Fibroblast of skin of left quadriceps (primary cell): ENCODE results near the gene PDE3A.
"Not testable (repeated sequence)": the region's sequence is repeated elsewhere in the genome, so short reads cannot be mapped to it uniquely, and the experiment has no call there.

ENCODE experiments used
- DNase-seq, 2 experiments: peaks; one replicate each; pipeline ENCODE4 v3.0.0-alpha.2; 2013; ENCODE audit warnings: low read depth in 2 of 2

Gene PDE3A

DNA sequence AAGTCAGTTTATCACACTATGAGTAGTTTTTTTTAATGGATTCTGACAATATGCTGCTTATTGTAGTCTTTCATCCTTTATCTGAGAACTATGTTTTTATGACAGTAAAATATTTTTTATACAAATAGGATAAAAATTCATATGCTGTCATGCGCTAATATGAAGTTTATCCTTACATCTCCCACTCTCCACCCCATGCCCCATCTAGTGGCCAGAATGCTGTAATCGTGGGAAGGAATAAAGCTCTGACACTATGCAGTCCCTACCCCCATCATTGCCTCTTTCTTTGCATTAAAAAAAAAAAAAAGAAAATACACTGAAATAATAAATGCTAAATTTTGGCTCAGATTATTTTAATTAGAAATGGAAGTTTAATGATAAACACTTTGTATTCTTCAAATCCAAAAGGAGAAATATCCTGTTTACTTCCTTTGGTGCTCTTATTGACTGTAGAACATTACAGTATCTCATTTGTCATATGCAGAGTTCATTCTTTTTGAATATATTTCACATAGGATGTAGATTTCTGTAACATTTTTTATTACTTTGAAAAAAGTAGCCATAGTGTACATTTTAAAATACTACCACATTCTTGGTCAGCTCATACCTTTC lies 180.9 kb downstream of the PDE3A start:
- no peak for DNase-seq

GRCh38 chr12:20551742-20552442 lies 183.6 kb downstream of the PDE3A start:
- DNase-seq, result not testable (repeated sequence)

- DNase-seq, result not testable (repeated sequence)
These were observed 184.2 kb downstream of the PDE3A start for GRCh38 chr12:20552586-20552985.

GRCh38 chr12:20555015-20555414 lies 186.7 kb downstream of the PDE3A start:
- no peak for DNase-seq

GRCh38 chr12:20555771-20556170 lies 187.4 kb downstream of the PDE3A start:
- DNase-seq, result no peak

DNA sequence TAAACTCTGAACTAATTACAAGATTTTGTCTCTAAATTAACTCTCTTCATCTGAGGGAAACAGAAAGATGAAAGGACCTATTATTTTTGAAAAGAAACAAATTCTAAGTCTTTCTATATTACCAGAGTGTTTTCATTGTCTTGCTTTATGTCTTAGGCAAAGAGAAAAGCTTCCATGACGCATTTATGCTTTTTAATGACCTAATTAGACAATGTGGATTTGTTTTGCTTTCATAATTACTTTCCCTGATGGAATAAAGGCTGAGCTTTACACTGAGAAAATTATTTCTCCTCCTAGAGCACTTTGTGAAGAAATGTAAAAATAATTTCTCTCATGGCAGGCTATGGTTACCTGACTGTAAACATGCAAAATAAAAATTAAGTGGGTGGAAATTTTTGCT lies 188.8 kb downstream of the PDE3A start:
- DNase-seq, result no peak

DNA sequence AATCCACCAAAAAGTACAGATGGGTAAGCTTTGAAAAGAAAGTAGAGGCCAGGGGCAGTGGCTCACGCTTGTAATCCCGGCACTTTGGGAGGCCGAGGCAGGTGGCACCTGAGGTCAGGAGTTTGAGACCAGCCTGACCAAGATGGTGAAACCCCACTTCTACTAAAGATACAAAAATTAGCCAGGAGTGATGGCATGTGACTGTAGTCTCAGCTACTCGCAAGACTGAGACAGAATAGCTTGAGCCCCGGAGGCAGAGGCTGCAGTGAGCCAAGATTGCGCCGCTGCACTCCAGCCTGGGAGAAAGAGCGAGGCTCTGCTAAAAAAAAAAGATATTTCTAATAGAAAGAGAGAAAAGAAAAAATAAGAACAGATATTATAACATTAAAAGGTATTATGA lies 192.6 kb downstream of the PDE3A start:
- DNase-seq, result no peak

- DNase-seq, result no peak
These were observed 193.5 kb downstream of the PDE3A start for GRCh38 chr12:20561871-20562270.

DNA sequence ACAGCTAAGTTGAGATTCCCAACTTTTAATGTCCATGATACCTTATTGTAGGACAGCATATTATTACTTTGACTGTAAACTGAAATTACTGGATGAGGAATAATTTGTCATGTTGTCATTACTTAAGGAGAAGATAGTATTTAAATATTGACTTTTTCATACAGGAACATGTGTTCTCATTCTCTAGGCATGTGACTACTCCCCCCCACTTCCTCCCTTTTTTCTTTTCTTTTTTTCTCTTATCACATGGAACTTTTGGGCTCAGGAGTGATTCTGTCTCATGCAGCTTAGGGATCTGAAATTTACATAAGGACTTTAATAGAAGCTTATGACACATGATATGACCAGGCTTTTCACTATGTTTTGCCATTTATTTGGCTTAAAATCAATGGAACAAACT lies 199.1 kb downstream of the PDE3A start:
- no peak for DNase-seq

- DNase-seq, result no peak
These were observed 204.1 kb downstream of the PDE3A start for GRCh38 chr12:20572451-20572850.

DNA sequence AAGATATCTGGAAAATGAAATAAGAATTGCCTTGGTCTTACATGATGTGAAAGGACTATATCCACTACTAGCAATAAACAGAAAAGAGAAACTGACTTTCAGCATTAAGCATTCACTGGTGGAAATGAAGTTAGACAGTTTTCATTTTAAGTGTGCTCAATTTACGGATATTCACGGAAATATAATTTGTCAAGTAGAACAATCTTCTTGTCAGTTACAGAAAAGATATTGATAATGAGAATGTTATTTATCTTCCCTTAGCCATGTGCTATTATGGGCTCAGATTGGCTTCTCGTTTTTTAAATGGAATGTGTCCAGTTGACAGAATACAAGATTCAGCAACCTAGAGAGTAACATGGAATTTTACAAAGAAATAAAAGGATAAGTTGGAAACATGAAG lies 208.2 kb downstream of the PDE3A start:
- DNase-seq, result no peak

DNA sequence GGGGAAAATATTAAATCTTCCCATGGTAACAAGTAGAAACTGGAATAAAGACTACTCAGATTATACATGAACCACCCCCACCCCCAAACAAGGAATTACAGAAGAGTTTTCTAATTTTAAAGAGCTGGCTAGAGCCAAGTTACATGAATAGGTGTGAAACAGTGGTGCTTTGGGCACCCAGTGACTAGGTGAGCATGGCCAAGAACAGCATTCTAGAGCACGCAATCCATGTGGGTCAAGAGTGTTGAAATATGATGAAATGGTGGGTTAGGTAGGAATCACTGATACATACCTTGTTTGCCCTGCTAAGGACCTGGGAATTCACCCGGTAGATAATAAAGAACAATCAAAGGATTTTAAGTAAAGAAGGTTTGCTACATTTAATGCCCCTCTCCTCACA lies 208.7 kb downstream of the PDE3A start:
- DNase-seq, result no peak

GRCh38 chr12:20578142-20578541 lies 209.8 kb downstream of the PDE3A start:
- no peak for DNase-seq

DNA sequence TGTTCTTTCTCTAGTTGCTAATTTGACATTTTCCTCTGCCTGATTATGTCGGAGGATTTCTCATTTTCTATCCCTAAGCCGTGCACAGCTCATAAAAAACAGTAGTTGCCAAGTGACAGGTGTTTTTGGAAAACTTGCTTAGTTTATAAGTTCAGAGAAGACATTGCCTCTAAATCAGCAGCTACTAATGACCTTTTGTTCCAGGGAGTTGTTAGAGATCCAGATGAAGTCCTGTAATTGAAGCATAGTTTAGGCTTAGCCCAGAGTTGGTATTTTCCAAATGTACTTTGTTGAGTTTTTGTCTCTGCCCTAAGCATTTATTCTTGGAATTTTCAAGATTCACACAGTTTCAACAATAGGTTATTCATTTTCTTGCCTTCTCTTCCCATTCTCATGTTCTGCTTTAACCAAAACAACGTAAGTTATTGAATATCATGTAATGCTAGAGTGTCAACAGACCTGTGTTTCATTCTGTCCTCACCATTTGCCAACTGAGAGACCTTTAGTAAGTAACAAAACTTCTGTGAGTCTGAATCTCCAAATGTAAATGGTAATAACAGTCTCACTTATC lies 216.8 kb downstream of the PDE3A start:
- DNase-seq, result no peak

DNA sequence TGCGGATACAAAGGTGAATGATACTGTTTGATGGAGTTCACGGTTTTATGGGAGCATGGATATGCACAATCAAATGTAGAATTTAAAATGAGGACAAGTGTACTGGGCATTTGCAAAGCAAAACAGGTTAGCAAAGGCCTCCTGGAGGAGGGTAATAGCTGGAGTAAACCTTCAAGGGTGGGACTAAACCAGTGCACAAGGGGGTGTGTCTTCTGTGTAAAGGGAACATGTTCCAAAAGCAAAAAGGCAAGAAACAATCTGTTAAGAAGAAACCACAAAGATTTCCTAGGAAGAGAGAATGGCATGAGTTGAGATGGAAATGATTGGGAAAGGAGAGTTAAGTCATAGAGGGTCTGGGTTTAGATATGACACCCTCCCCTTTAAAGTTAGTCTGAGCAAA lies 217.6 kb downstream of the PDE3A start:
- no peak for DNase-seq

- DNase-seq, result no peak
These were observed 219.7 kb downstream of the PDE3A start for GRCh38 chr12:20588042-20588441.

DNA sequence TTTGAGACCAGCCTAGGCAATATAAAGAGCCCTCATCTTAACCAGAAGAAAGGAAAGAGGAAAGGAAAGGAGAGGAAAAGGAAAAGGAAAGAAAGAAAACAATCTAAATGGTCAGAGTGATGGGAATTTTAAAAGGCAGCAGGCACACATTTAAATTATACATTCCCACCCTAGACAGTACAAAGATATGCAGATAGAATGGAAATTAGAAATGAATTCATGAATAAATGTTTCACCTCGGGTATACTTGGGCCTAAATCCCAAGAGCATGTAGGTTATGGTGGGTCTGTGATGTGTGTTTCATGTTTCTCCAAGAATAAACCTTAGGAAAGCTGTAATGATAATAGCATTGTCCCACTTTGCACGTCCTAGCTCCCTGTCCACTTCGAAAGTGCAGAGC lies 222.2 kb downstream of the PDE3A start:
- DNase-seq, result no peak

DNA sequence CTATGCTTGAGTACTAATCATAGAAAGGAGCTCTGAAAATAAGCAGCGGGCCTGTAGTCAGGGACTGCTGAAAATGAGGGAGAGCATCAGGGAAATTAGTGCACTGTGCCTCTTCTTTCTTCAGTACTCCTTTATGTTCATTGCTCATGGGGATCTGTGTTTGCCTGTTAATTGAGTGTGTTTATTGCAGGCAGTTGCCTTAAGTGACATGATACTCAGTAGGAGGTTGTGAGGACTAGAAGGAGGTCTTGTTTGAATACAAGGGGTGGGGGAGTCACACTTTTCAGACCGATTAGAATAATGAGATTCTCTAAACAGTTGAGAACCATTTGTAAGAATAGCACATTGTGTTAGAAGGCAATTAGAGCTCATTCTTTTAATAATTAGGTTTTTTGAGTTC lies 224.2 kb downstream of the PDE3A start:
- no peak for DNase-seq

GRCh38 chr12:20593611-20594010 lies 225.3 kb downstream of the PDE3A start:
- DNase-seq, result no peak

DNA sequence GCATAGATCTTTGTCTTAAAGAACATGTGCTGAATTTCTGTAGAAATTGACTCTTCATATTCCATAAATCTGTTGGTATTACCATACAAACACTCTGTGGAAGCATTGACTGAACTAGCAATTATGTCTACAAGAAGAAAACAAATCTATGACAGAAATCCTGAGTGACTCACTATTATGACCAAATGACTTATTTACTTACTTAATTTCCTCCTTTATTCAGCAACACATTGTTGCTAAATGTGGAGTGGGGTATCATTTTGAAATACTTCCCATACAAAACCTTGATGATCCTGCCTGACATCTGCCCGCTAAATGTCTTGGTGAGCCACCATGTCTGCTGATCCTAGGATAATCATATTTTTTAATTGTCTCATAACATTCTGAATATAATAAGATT lies 227.7 kb downstream of the PDE3A start:
- no peak for DNase-seq

GRCh38 chr12:20599757-20600156 lies 231.4 kb downstream of the PDE3A start:
- DNase-seq, result no peak

GRCh38 chr12:20601668-20602280 lies 233.4 kb downstream of the PDE3A start:
- peak; percentile 26 to 28 for DNase-seq
